Measurements from ENCODE around the gene CACNB1.

GRCh38 chr17:39186481-39187002, 10.9 kb downstream of the CACNB1 start:
- TF ChIP-seq CTCF (IDR thresholded peaks at IDR 0.05) (no peak), PBX3 (IDR thresholded peaks at IDR 0.05) (no peak), EP300 (IDR thresholded peaks at IDR 0.05; ENCODE audit: borderline replicate concordance in 1 of 2, low read depth in 1 of 2, low read length in 1 of 2) (no peak), MAX (IDR thresholded peaks at IDR 0.05; ENCODE audit: low read depth) (no peak), NFIC (IDR thresholded peaks at IDR 0.05; ENCODE audit: borderline replicate concordance) (no peak), SIN3A (IDR thresholded peaks at IDR 0.05; ENCODE audit: borderline replicate concordance, low read depth, low read length) (no peak), POLR2AphosphoS5 (IDR thresholded peaks at IDR 0.05; ENCODE audit: low read depth, low read length) (no peak), JUND (IDR thresholded peaks at IDR 0.05) (no peak), TCF12 (IDR thresholded peaks at IDR 0.05) (no peak), REST (IDR thresholded peaks at IDR 0.05; ENCODE audit: low read depth, low read length) (no peak), TAF1 (IDR thresholded peaks at IDR 0.05; ENCODE audit: borderline replicate concordance, low read depth, low read length) (no peak)
